IMR-90 (cell line): ENCODE results near the gene RASGRP1. TPM values are rescaled to one million over a fixed set of nuclear protein-coding genes. Genes with fewer than 3 reads are reported as not detected.

ENCODE experiments used
- ATAC-seq: fragments of 200-7000 bp; cut with Tn5 transposase; 2 replicates; pipeline ENCODE4 v1.9.1; 2020; ENCODE audit warnings: low read depth, mild to moderate bottlenecking, moderate library complexity
- BruUV-seq: library from RNA; stranded (reverse); fragments of 400-500 nt; replicated peaks from 2 replicates; lab custom pipeline; 2021; lab: Mats Ljungman, UMichigan
- CTCF ChIA-PET: fragments of 300-600 bp; formaldehyde crosslinking; extraction: SDS; loops from one replicate; lab custom pipeline; 2021; ENCODE audit warnings: antibody characterized with exemption; lab: Yijun Ruan, JAX
- POLR2A ChIA-PET: fragments of 300-600 bp; sonication (Branson Sonifier 250); formaldehyde crosslinking; loops from one replicate; lab custom pipeline; 2022; ENCODE audit warnings: antibody characterized with exemption; ENCODE audit not compliant: unreplicated experiment; lab: Charles Lee
- DNase-seq: peaks from one replicate; pipeline ENCODE4 v3.0.0; 2013
- H2AFZ ChIP-seq: replicated peaks from 2 replicates; pipeline ENCODE3; 2013; ENCODE audit warnings: low read length, mild to moderate bottlenecking; ENCODE audit not compliant: poor library complexity
- H2AK5ac ChIP-seq: 2 replicates; pipeline ENCODE4 v1.6.1; 2013; ENCODE audit warnings: low read depth, low read length, inconsistent platforms
- H2AK9ac ChIP-seq: replicated peaks from 2 replicates; pipeline ENCODE3; 2013; ENCODE audit warnings: mild to moderate bottlenecking, low read depth, low read length, moderate library complexity; ENCODE audit not compliant: poor library complexity
- H2BK120ac ChIP-seq: 2 replicates; pipeline ENCODE4 v1.6.1; 2013; ENCODE audit warnings: low read depth, low read length, inconsistent platforms
- H2BK15ac ChIP-seq: 3 replicates; pipeline ENCODE4 v1.6.1; 2013; ENCODE audit warnings: low read depth, low read length, inconsistent platforms
- H2BK20ac ChIP-seq: 2 replicates; pipeline ENCODE4 v1.6.1; 2013; ENCODE audit warnings: low read depth, mild to moderate bottlenecking, inconsistent platforms, low read length, moderate library complexity
- H2BK5ac ChIP-seq: 2 replicates; pipeline ENCODE4 v1.6.1; 2013; ENCODE audit warnings: mild to moderate bottlenecking, low read depth, low read length, inconsistent platforms; ENCODE audit not compliant: poor library complexity, severe bottlenecking
- H3K14ac ChIP-seq: replicated peaks from 2 replicates; pipeline ENCODE4 v1.6.1; 2013; ENCODE audit warnings: low read depth, low read length, inconsistent platforms
- H3K18ac ChIP-seq: 2 replicates; pipeline ENCODE4 v1.6.1; 2013; ENCODE audit warnings: low read depth, low read length, control low read depth
- H3K23ac ChIP-seq: 2 replicates; pipeline ENCODE4 v1.6.1; 2013; ENCODE audit warnings: low read depth, low read length, inconsistent platforms
- H3K27ac ChIP-seq: 2 replicates; pipeline ENCODE4 v1.5.1; 2013; ENCODE audit warnings: mild to moderate bottlenecking, control low read depth, low read length; ENCODE audit not compliant: insufficient read depth
- H3K27me3 ChIP-seq: 2 replicates; pipeline ENCODE4 v1.6.1; 2013; ENCODE audit warnings: low read length; ENCODE audit not compliant: control insufficient read depth, insufficient read depth
- H3K36me3 ChIP-seq: 2 replicates; pipeline ENCODE4 v1.6.1; 2013; ENCODE audit warnings: low read length, mixed read lengths; ENCODE audit not compliant: control insufficient read depth, insufficient read depth
- H3K4ac ChIP-seq: 2 replicates; pipeline ENCODE4 v1.6.1; 2013; ENCODE audit warnings: low read depth, low read length, inconsistent platforms
- H3K4me1 ChIP-seq: 2 replicates; pipeline ENCODE4 v1.6.1; 2013; ENCODE audit warnings: low read length, mixed read lengths; ENCODE audit not compliant: control insufficient read depth, insufficient read depth
- H3K4me2 ChIP-seq: 2 replicates; pipeline ENCODE4 v1.6.1; 2013; ENCODE audit warnings: low read depth, mild to moderate bottlenecking, control low read depth, low read length, moderate library complexity
- H3K4me3 ChIP-seq: 2 replicates; pipeline ENCODE4 v1.5.1; 2013; ENCODE audit warnings: low read depth, mild to moderate bottlenecking, control low read depth, low read length, moderate library complexity; ENCODE audit not compliant: insufficient read depth
- H3K56ac ChIP-seq: 2 replicates; pipeline ENCODE4 v1.6.1; 2013; ENCODE audit warnings: low read length, inconsistent platforms; ENCODE audit not compliant: insufficient read depth; ENCODE audit errors: extremely low read depth
- H3K79me1 ChIP-seq, 2 experiments: 2 replicates each; pipeline ENCODE4 v1.6.1; 2013; ENCODE audit warnings: low read length in 2 of 2, inconsistent platforms in 1 of 2, low read depth in 1 of 2
- H3K9ac ChIP-seq: 2 replicates; pipeline ENCODE4 v1.6.1; 2013; ENCODE audit warnings: low read depth, low read length, control low read depth
- H3K9me1 ChIP-seq: 2 replicates; pipeline ENCODE4 v1.6.1; 2013; ENCODE audit warnings: low read length, inconsistent platforms; ENCODE audit not compliant: insufficient read depth
- H3K9me3 ChIP-seq: 2 replicates; pipeline ENCODE4 v1.6.1; 2013; ENCODE audit warnings: low read length; ENCODE audit not compliant: control insufficient read depth, insufficient read depth
- H4K20me1 ChIP-seq: 2 replicates; pipeline ENCODE4 v1.6.1; 2013; ENCODE audit warnings: low read length, inconsistent platforms; ENCODE audit not compliant: insufficient read depth
- H4K5ac ChIP-seq: 2 replicates; pipeline ENCODE4 v1.6.1; 2013; ENCODE audit warnings: mild to moderate bottlenecking, low read depth, low read length, control low read depth
- H4K8ac ChIP-seq, 2 experiments: 2 replicates each; pipeline ENCODE4 v1.6.1; 2013; ENCODE audit warnings: low read depth in 2 of 2, low read length in 2 of 2, control low read depth in 1 of 2, inconsistent platforms in 1 of 2
- H4K91ac ChIP-seq: 2 replicates; pipeline ENCODE4 v1.6.1; 2013; ENCODE audit warnings: low read depth, low read length, inconsistent platforms; ENCODE audit not compliant: insufficient read depth
- BHLHE40 ChIP-seq: fragments of 150-350 bp; IDR thresholded peaks from 2 replicates; pipeline ENCODE4 v1.6.1; 2016; ENCODE audit warnings: mild to moderate bottlenecking, low read depth, low read length
- CEBPB ChIP-seq: IDR thresholded peaks from 2 replicates; pipeline ENCODE4 v1.6.1; 2012; ENCODE audit warnings: low read depth, low read length, improper control_type of control experiment
- CHD1 ChIP-seq: IDR thresholded peaks from 2 replicates; pipeline ENCODE4 v1.6.1; 2012; ENCODE audit warnings: low read depth, low read length, improper control_type of control experiment
- FOS ChIP-seq: fragments of 150-350 bp; IDR thresholded peaks from 2 replicates; pipeline ENCODE4 v1.6.1; 2016; ENCODE audit warnings: low read depth, low read length
- MAFK ChIP-seq: IDR thresholded peaks from 2 replicates; pipeline ENCODE4 v1.6.1; 2012; ENCODE audit warnings: low read depth, low read length, improper control_type of control experiment
- MAZ ChIP-seq: IDR thresholded peaks from 2 replicates; pipeline ENCODE4 v1.6.1; 2012; ENCODE audit warnings: low read depth, mild to moderate bottlenecking, low read length, improper control_type of control experiment, moderate library complexity, borderline replicate concordance
- MXI1 ChIP-seq: IDR thresholded peaks from 2 replicates; pipeline ENCODE4 v1.6.1; 2012; ENCODE audit warnings: low read depth, mild to moderate bottlenecking, low read length, moderate library complexity, borderline replicate concordance
- NFE2L2 ChIP-seq: fragments of 150-350 bp; IDR thresholded peaks from 2 replicates; pipeline ENCODE4 v1.6.1; 2016; ENCODE audit warnings: low read depth, mild to moderate bottlenecking, low read length
- POLR2A ChIP-seq: IDR thresholded peaks from 2 replicates; pipeline ENCODE4 v1.6.1; 2012; ENCODE audit warnings: mild to moderate bottlenecking, low read depth, low read length
- RAD21 ChIP-seq: IDR thresholded peaks from 2 replicates; pipeline ENCODE4 v1.6.1; 2012; ENCODE audit warnings: low read length, improper control_type of control experiment
- RCOR1 ChIP-seq: IDR thresholded peaks from 2 replicates; pipeline ENCODE4 v1.6.1; 2012; ENCODE audit warnings: mild to moderate bottlenecking, low read length, improper control_type of control experiment; ENCODE audit not compliant: insufficient replicate concordance
- RFX5 ChIP-seq: IDR thresholded peaks from 2 replicates; pipeline ENCODE4 v1.8.0; 2012; ENCODE audit warnings: low read depth, mild to moderate bottlenecking, low read length, moderate library complexity
- SMC3 ChIP-seq: fragments of 150-350 bp; IDR thresholded peaks from 2 replicates; pipeline ENCODE4 v1.6.1; 2016; ENCODE audit warnings: low read depth, mild to moderate bottlenecking, antibody characterized with exemption, low read length, moderate library complexity
- WGBS, 2 experiments: methylation state at CpG; one replicate each; pipeline versions ENCODE4 v1.1.5 to v1.1.7; 2013; ENCODE audit warnings: missing lambda C conversion rate in 2 of 2; ENCODE audit not compliant: insufficient read length in 1 of 2; ENCODE audit errors: extremely low coverage in 2 of 2; 5-methylcytosine and 5-hydroxymethylcytosine counted together
- dilution Hi-C: fragments of 300-500 bp; cut with HindIII; formaldehyde crosslinking; loops from one replicate; pipeline ENCODE4 v1.14.3; 2018; ENCODE audit warnings: low sequenced_read_pairs; ENCODE audit not compliant: unreplicated experiment
- in situ Hi-C: fragments of 300-500 bp; cut with MboI; formaldehyde crosslinking; loops from 3 replicates; pipeline ENCODE4 v1.14.3; 2019; ENCODE audit warnings: low sequenced_read_pairs, inconsistent platforms, mixed read lengths
- intact Hi-C: fragments of 100-400 bp; cut with micrococcal nuclease; formaldehyde crosslinking; loops from 2 replicates; pipeline ENCODE4 v1.10.0; 2022
- polyA plus RNA-seq, 3 experiments: library from polyadenylated mRNA; depleted of rRNA; stranded (reverse); fragments of >200 nt; gene quantifications; 2 replicates each; pipeline ENCODE4 v1.2.3, GENCODE V29; 2012; ENCODE audit warnings: low replicate concordance in 1 of 3
- total RNA-seq: library from RNA; depleted of rRNA; stranded (reverse); fragments of >200 nt; gene quantifications from 2 replicates; pipeline ENCODE4 v1.2.3, GENCODE V29; 2012
- TF ChIP-seq, protein P1 (sequence below): fragments of 150-350 bp; IDR thresholded peaks from 2 replicates; pipeline ENCODE4 v1.6.1; 2016; ENCODE audit warnings: low read depth, mild to moderate bottlenecking, low read length, moderate library complexity, borderline replicate concordance
- TF ChIP-seq, protein P2 (sequence below): conservative IDR thresholded peaks from 2 replicates; pipeline ENCODE4 v1.5.1; 2012; ENCODE audit warnings: mild to moderate bottlenecking, low read depth, low read length, improper control_type of control experiment
- TF ChIP-seq, protein P3 (sequence below): fragments of 150-350 bp; IDR thresholded peaks from 2 replicates; pipeline ENCODE4 v1.6.1; 2017; ENCODE audit warnings: mild to moderate bottlenecking, antibody characterized with exemption, low read length, low read depth

The RASGRP1 gene
- total and polyA plus RNA-seq, 2 of the 4 experiments (the other 2 are of a cell fraction) = 1.4 to 3.2 TPM

GRCh38 chr15:38526158-38526557, 38.5 kb downstream of the RASGRP1 start:
- DNase-seq (no peak), ATAC-seq (no peak)
- Histone ChIP-seq H2BK20ac (no peak overlapping the region), H4K20me1 (no peaks in the 10 kb centered on the region), H3K27ac (no peak overlapping the region), H2BK5ac (no peak overlapping the region), H3K4me3 (no peak overlapping the region), H3K4me1 (peaks cover 3% of the 10 kb centered on the region; the same call in 1 of the 2 replicates), H4K5ac (no peak overlapping the region), H3K36me3 (no peaks in the 10 kb centered on the region), H3K14ac (no peak overlapping the region), H3K27me3 (no peaks in the 10 kb centered on the region), H2AK9ac (no peak overlapping the region), H3K23ac (no peak overlapping the region), H2AK5ac (no peak overlapping the region), H2BK120ac (no peak overlapping the region), H2BK15ac (no peak overlapping the region), H3K4me2 (no peak overlapping the region), H3K56ac (no peak overlapping the region), H3K9ac (no peak overlapping the region), H3K9me1 (no peaks in the 10 kb centered on the region), H3K18ac (no peak overlapping the region), H4K91ac (no peak overlapping the region), H2AFZ (peak overlapping the region; percentile 9), H3K4ac (no peak overlapping the region), H4K8ac (no peak overlapping the region), H3K9me3 (no peaks in the 10 kb centered on the region), H3K79me1 (no peaks in the 10 kb centered on the region)
- dilution Hi-C loops = no loop called here
- intact Hi-C loops = no loop called here
- no CpG with 5 or more reads among the region's 2 CpGs for WGBS, 2 experiments
- BruUV-seq = no TSS peak
- ChIA-PET POLR2A (no interaction called here), CTCF (no interaction called here)
- in situ Hi-C loops = no loop called here
- TF ChIP-seq, protein P1, sequence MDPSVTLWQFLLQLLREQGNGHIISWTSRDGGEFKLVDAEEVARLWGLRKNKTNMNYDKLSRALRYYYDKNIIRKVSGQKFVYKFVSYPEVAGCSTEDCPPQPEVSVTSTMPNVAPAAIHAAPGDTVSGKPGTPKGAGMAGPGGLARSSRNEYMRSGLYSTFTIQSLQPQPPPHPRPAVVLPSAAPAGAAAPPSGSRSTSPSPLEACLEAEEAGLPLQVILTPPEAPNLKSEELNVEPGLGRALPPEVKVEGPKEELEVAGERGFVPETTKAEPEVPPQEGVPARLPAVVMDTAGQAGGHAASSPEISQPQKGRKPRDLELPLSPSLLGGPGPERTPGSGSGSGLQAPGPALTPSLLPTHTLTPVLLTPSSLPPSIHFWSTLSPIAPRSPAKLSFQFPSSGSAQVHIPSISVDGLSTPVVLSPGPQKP = no peak
- TF ChIP-seq NFE2L2 (no peak), BHLHE40 (no peak), POLR2A (no peak), RFX5 (no peak), MAZ (no peak), MXI1 (no peak), CHD1 (no peak), CEBPB (no peak), MAFK (no peak), RCOR1 (no peak), RAD21 (no peak), FOS (no peak), SMC3 (no peak)
- TF ChIP-seq, protein P2, sequence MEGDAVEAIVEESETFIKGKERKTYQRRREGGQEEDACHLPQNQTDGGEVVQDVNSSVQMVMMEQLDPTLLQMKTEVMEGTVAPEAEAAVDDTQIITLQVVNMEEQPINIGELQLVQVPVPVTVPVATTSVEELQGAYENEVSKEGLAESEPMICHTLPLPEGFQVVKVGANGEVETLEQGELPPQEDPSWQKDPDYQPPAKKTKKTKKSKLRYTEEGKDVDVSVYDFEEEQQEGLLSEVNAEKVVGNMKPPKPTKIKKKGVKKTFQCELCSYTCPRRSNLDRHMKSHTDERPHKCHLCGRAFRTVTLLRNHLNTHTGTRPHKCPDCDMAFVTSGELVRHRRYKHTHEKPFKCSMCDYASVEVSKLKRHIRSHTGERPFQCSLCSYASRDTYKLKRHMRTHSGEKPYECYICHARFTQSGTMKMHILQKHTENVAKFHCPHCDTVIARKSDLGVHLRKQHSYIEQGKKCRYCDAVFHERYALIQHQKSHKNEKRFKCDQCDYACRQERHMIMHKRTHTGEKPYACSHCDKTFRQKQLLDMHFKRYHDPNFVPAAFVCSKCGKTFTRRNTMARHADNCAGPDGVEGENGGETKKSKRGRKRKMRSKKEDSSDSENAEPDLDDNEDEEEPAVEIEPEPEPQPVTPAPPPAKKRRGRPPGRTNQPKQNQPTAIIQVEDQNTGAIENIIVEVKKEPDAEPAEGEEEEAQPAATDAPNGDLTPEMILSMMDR = no peak
- TF ChIP-seq, protein P3, sequence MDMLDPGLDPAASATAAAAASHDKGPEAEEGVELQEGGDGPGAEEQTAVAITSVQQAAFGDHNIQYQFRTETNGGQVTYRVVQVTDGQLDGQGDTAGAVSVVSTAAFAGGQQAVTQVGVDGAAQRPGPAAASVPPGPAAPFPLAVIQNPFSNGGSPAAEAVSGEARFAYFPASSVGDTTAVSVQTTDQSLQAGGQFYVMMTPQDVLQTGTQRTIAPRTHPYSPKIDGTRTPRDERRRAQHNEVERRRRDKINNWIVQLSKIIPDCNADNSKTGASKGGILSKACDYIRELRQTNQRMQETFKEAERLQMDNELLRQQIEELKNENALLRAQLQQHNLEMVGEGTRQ = no peak
